ENCODE measurements around the gene OLFML2B. TPM values are rescaled to one million over a fixed set of nuclear protein-coding genes. Genes with fewer than 3 reads are reported as not detected.

OLFML2B gene
- total and polyA plus RNA-seq, 2 of the 13 experiments (the other 11 are each of a cell fraction or from before 2014, with no cell fraction given) = not detected

- CTCF ChIA-PET (ENCODE audit: low intra/inter-chr PET ratio, low total read pairs) = no interaction called here
These were observed 1.0 kb downstream of the OLFML2B start for GRCh38 chr1:162022626-162023025.

More at GRCh38 chr1:162022626-162023025, 1.0 kb downstream of the OLFML2B start:
- intact Hi-C loops (cut with micrococcal nuclease; ENCODE audit: unreplicated experiment) = no loop called here
- Histone ChIP-seq H3K4me2 (ENCODE audit: low read depth, low read length) (no peak overlapping the region), H3K79me2 (ENCODE audit: insufficient read depth, low read length) (no peaks in the 10 kb centered on the region), H3K9me3 (ENCODE audit: low read length) (peaks cover 9% of the 10 kb centered on the region; the same call in 1 of the 2 replicates), H3K27me3 (ENCODE audit: control insufficient read depth in 1 of 2, insufficient read depth in 2 of 2, low read length in 2 of 2) (peaks cover 3 to 32% of the 10 kb centered on the region in 2 experiments), H4K20me1 (ENCODE audit: insufficient read depth, low read length) (no peaks in the 10 kb centered on the region), H3K4me1 (ENCODE audit: insufficient read depth, low read length) (0 out of 2 replicates have a peak, but pooled peaks cover 5% of the 10 kb centered on the region), H3K9ac (ENCODE audit: insufficient read depth, low read depth, low read length) (no peak overlapping the region), H3K36me3 (replicated peaks in 1 of 2; ENCODE audit: control insufficient read depth in 1 of 2, insufficient read depth in 2 of 2, low read length in 2 of 2) (no peaks in the 10 kb centered on the region), H3K27ac (ENCODE audit: extremely low read length, insufficient read depth, low read length) (no peak overlapping the region), H3K4me3 (replicated peaks in 1 of 3; ENCODE audit: insufficient read depth in 1 of 3, low read depth in 2 of 3, low read length in 3 of 3) (no peak overlapping the region), H2AFZ (ENCODE audit: low read length) (no peak overlapping the region)
- TF ChIP-seq HMGA1 (CRISPR knock-in tag; conservative IDR thresholded peaks at IDR 0.05) (no peak), MZF1 (CRISPR knock-in tag; IDR thresholded peaks at IDR 0.05; ENCODE audit: borderline replicate concordance) (no peak), ZBTB20 (CRISPR knock-in tag; IDR thresholded peaks at IDR 0.05; ENCODE audit: borderline replicate concordance, low read depth) (no peak), FOXO1 (CRISPR knock-in tag; IDR thresholded peaks at IDR 0.05) (no peak), TIGD3 (CRISPR knock-in tag; IDR thresholded peaks at IDR 0.05; ENCODE audit: borderline replicate concordance) (no peak), ATAD3A (CRISPR knock-in tag; IDR thresholded peaks at IDR 0.05) (no peak), MXD4 (CRISPR knock-in tag; IDR thresholded peaks at IDR 0.05) (no peak), HMGXB4 (CRISPR knock-in tag; IDR thresholded peaks at IDR 0.05; ENCODE audit: borderline replicate concordance in 1 of 2, low read depth in 1 of 2) (no peak), KDM4B (CRISPR knock-in tag; IDR thresholded peaks at IDR 0.05) (no peak), MIER3 (CRISPR knock-in tag; IDR thresholded peaks at IDR 0.05; ENCODE audit: borderline replicate concordance) (no peak), LCORL (IDR thresholded peaks at IDR 0.05) (no peak), LCORL (CRISPR knock-in tag; IDR thresholded peaks at IDR 0.05) (no peak)
- BruUV-seq (replicated peaks) = no TSS peak
- ATAC-seq = no peak
- FAIRE-seq = no peak
- in situ Hi-C loops (cut with HindIII; ENCODE audit: extremely low pct_ligation_motif_present, low pct_unique_long_range_greater_than_20kb) = no loop called here
- POLR2A ChIA-PET = no interaction called here
- DNase-seq (ENCODE audit: low spot score) = no peak
- WGBS (ENCODE audit: low lambda C conversion rate) = 76% methylated on average over 9 of the region's 9 CpGs
